Gastroesophageal sphincter (tissue), 3 donors: ENCODE results near the gene STAC3.

Source experiments
- POLR2A ChIP-seq, 2 donors: fragments of 450-650 bp; IDR thresholded peaks; one replicate each; pipeline ENCODE4 v1.6.1; 2017; ENCODE audit warnings: antibody characterized with exemption in 2 of 2, mild to moderate bottlenecking in 2 of 2, moderate library complexity in 1 of 2
- TF ChIP-seq, protein P1 (sequence below), 4 experiments: fragments of 200-600 bp in 2 of 4; fragments of 450-650 bp in 2 of 4; sonication (generic) in 1 of 4; IDR thresholded peaks; one replicate each; pipeline ENCODE4 v1.5.1; 2017 to 2019; ENCODE audit warnings: antibody characterized with exemption in 4 of 4, mild to moderate bottlenecking in 2 of 4, moderate library complexity in 2 of 4

DNA sequence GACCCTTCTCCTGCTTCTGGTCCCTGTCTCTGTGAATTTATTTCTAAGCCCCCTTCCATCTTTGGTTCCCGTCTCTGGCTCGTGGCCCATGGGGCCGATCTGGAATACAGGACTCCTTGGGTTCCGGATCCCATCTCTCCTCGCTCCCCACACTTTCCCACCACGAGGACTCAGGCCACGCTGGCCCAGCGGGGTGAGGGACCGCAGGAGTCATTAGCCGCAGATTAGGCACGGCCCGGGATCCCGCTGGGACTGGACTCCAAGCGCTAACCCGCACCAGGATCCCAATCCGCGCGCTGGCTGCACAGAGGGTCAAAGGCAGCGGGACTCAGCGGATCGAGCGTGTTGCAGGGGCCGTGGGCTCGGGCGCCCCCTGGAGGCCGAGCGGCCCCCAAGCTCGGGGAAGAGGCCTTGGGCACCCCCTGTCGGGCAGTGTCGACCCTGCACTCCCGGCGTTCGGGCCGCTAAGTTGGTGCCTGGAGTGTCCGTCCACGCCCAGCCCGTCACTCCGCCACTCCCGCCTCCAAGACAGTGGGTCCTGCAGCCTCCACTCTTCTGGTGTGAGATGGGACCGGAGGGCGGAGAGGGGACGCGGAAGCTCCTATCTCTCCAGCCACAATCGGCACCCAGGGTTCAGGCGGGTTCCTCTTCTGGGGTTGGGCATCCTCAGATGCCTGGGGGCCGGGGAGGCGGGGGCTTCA, 12.0 kb downstream of the STAC3 start:
- TF ChIP-seq, protein P1, sequence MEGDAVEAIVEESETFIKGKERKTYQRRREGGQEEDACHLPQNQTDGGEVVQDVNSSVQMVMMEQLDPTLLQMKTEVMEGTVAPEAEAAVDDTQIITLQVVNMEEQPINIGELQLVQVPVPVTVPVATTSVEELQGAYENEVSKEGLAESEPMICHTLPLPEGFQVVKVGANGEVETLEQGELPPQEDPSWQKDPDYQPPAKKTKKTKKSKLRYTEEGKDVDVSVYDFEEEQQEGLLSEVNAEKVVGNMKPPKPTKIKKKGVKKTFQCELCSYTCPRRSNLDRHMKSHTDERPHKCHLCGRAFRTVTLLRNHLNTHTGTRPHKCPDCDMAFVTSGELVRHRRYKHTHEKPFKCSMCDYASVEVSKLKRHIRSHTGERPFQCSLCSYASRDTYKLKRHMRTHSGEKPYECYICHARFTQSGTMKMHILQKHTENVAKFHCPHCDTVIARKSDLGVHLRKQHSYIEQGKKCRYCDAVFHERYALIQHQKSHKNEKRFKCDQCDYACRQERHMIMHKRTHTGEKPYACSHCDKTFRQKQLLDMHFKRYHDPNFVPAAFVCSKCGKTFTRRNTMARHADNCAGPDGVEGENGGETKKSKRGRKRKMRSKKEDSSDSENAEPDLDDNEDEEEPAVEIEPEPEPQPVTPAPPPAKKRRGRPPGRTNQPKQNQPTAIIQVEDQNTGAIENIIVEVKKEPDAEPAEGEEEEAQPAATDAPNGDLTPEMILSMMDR (IDR thresholded peaks at IDR 0.05), result peak in 3 of 4 experiments; percentile 100
- no peak for TF ChIP-seq POLR2A (IDR thresholded peaks at IDR 0.05)
